NCI-H1417 treated with DMSO at 0.1 percent for 48 hours (cell line): Measurements from ENCODE around the gene RNF151.

Experiments used
- DNase-seq: peaks from one replicate; lab custom pipeline; 2025; lab: John Stamatoyannopoulos, UW

Gene RNF151

DNA sequence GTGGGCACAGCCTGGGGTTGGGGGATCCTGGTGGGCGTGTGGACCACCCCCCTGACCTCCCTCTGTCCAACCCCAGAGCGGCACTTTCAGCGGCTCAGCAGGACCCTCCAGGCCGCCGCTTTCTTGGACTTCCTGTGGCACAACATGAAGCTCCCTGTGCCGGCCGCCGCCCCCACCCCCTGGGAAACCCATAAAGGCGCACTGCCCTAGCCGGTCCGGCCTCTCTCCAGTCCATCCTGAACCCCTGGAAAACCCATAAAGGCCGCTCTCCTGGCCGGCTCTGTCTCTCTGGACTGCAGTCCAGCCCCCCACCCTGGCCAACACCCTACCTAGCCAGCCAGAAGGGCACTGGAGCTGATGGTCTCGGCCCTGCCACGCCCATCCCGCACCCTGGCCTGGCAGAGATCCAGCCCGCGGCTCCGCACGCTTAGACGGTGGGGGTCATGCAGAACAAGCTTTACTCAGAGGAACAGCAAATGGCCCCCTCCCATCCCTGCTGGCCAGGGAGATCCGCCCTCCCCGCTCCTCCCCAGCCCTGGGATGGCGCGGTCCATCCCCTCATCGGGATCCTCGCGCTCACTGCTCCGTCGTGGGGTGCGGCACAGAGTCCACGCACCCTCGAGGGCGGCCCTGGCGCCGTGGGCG lies 11.9 kb downstream of the RNF151 start:
- no peak for DNase-seq

DNA sequence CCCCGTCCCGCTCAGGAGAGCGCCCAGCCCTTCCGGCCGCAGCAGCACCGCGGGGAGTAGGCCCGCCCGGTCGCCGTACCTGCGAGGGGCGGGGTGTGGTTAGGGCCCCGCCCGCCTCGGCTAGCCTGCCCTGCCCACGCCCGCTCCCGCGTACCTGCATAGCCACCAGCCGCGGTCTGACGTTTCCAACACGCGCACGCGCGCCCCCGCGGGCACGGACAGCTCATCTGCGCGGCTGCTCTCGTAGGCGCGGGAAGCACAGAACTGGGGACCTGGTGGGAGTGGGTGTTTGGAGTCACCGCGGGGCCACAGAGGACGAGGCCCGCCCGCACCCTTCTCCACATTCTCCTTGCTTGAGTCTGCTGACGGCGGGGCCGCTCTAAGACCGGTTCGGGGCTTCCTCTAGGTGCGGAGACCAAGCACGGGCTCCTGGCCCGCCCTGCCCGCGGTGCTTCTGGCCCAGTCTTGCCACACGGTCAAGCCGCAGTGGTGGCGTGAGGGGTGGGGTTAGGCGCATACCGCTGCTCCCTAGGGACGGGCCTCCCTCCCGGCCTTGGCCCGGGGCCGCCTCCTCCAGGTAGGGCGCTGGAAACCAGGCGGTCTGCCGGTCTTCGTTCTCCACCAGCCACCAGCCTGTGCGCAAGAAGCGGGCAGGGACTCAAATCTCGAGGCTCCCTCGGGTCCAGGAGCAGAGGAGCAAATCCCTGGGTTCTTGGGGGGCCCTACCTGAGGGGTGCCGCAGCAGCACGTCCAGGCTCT lies 12.8 kb downstream of the RNF151 start:
- no peak for DNase-seq

DNA sequence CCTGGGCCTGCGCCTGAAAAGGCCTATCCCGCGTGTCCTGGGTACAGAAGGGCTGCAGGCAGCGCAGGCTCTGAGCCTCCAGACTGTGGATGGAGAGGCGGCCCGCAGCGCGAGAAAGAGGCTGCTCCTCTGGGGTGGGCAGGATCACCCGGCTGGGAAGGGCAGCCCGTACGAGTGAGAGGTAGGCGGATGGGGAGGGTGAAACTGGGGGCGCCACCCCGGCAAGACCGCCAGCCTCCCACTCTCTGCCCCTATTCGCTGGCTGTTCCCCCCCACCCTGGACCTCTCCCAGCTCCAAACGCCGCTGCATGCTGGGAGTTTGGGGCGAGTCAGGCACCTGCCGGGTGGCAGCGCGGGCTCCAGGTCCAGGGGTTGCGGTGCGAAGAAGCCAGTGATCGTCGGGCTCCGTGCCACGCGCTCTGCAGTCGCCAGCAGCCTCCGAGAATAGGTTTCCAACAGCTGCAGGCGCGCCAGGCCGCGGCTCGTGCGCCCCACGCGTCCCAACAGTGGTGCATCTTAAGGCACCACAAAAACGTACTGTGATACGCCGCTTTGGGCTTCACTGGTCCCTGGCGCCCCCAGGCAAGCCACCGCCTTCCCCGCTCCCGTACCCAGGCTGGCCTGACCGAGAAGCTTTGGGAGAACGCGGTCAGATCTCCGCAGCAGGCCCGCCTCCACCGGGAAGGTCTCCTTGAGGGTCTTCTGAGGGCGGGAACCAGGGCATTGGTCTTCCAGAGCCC lies 13.5 kb downstream of the RNF151 start:
- no peak for DNase-seq

DNA sequence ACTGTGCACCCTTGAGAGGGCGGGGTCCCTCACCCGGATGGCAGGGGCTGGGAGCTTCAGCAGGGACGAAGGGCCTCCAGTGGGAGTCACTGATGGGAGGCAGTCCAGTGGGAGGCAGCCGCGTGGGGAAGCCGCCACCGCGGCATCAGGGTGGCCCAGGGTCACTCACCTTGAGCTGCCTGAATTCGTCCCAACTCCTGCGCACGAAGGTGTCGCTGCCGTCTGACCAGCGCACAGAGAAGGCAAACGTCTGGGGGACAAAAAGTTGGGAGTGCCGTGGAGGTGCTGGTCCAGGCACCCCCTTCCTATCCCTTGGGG lies 14.1 kb downstream of the RNF151 start:
- no peak for DNase-seq

DNA sequence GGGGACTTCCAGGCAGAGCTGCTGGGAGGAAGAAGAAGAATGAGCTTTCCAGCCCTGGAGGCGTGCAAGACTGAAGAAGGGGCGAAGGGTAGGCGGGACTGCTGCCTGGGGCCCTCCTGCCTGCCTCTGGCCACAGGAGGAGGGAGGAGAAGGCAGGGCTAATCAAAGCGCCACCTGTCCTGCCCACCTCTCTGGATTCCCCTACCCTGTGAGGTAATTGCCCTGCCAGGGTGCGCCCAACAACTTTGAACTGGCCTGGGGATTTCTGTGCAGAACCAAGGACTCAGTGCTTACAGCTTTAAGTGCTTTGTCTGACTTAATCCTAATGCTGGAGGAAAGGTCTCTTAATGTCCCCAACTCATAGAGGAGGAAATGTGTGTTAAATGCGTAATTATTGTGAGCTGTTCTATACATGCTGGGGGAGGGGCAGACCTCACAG lies 14.8 kb downstream of the RNF151 start, which contains the start of gene NOXO1:
TSS of gene NOXO1 (minus strand) at position 72 of the 439 bp plus-strand sequence. CDS start 290 bp downstream, outside the sequence.
- no peak for DNase-seq

DNA sequence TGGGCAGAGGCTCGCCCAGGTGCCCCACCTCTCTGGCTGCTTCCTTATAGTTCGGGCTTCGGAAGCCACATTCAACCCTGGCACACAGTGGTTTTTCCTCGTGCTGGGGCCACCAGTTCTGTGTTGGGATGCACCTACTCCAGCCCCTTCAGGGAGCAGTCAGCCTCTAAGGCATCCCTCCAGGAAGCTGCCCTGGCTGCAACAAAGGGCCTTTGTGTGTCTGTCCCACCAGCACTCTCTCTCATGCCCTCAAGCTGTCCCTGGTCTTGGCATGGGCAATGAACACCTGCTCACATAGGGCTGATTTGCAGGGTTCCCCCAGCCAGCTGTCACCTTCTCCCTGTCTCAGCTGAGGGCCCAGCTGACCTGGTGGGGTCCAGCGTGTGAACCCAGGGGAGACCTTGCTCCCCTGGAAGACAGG lies 15.4 kb downstream of the RNF151 start:
- DNase-seq: no peak

DNA sequence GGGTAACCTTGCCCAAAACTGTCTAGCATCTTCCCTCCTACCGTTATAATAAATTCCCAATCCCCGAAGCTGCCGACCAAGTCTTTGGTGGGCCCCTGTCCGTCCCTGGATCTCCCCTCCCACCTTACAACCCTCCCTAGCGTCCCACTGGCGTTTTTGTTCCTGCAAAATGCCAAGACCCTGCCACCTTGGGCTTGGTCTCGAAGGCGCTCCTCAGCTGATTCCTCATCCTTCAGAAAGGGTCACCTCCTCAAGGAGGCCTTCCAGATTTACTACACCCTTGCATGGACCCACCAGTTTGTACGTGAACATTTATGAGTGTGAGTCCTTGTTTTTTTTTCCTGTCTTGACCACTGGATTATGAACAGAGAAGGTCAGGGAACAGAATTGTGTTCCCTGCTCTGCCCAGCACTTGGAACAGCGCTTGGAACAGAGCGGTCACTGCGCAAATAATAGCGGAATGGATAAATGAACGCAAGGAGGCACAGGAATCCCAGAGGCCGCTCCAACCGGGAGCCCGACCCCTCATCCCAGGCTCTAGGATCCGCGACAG lies 16.4 kb downstream of the RNF151 start:
- no peak for DNase-seq

DNA sequence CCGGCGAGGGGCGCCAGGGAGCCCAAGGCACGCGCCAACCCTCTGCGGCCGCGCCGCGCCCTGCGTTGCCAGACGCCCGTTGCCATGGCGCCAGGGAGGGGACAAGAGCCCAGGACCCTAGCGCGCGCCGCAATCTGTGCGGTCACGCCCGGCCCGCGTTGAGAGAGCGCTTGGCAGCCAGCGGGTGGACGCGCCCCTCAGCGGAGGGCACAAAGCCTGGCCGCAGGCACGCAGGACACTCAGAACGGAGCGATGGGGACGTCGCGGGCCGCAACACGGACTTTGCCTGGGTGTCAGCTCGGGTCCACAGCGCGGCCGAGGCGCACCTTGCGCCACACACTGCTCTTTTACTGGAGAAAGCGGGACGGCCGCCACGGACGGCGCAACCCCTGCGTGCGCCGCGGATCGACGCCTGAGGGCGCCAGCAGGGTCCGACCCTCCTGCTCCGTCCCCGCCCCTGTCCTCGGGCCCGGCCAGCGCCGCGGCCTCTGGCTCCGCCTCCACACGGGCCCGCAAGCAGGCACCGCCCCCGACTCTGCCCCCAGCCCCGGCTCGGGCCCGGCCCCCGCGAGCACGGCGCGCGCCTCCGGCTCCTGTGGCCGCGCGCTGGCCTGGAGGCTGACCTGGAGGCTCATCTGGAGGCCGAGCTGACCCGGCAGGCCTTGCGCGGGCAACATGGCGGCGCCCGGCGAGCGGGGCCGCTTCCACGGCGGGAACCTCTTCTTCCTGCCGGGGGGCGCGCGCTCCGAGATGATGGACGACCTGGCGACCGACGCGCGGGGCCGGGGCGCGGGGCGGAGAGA lies 17.1 kb downstream of the RNF151 start, which contains the start of gene GFER:
TSS of gene GFER (plus strand) at position 650 of the 803 bp plus-strand sequence. CDS start at position 676, 26 bp downstream.
- DNase-seq: peak; percentile 38

DNA sequence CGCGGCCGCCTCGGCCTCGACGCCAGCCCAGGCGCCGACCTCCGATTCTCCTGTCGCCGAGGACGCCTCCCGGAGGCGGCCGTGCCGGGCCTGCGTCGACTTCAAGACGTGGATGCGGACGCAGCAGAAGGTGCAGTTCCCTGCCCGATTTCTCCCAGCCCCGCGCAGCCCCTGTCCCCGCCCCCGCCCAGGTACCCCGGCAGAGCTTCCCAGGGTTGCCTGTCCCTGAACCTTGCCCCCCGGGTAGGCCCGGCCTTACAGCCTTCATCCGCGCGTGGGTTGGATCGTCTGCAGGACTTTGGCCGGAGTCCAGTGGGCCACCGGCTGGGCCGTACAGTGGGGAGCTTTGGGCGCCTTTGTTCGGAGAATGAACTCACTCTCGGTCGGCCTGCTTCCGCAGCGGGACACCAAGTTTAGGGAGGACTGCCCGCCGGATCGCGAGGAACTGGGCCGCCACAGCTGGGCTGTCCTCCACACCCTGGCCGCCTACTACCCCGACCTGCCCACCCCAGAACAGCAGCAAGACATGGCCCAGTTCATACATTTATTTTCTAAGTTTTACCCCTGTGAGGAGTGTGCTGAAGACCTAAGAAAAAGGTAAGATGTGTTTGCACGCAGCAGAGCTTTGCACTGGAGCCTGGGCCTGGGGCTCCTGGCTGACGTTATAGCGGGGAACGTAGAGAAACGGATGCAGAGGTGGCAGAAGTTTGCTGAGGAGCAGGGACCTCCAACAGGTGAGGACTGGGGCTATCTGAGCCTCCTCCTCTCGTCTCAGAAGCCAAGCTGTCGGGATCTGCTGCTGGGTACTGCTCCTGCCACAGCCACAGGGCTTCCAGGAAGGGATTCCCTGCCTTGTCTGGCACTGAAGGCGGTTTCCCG lies 17.9 kb downstream of the RNF151 start:
- no peak for DNase-seq

DNA sequence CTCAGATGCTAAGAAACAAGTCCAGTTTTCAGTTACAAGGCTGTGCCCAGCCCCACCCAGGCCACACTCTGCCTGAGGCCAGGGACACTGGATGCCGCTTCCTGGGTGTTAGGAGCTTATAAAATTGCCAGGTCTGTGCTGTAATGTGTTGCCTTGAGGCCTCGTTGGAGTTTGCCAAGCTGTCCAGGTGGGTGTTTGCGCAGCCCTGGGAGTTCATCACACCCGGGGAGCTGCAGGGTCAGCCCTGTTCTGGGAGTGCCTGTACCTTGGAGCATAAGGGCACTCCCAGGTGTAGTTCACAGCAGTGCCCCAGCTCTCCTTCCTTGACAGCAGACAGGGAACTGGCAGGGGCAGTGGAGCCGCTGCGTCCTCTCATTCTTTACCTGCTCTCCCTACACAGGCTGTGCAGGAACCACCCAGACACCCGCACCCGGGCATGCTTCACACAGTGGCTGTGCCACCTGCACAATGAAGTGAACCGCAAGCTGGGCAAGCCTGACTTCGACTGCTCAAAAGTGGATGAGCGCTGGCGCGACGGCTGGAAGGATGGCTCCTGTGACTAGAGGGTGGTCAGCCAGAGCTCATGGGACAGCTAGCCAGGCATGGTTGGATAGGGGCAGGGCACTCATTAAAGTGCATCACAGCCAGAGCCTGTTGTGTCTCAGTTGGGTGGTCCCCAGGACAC lies 19.0 kb downstream of the RNF151 start:
- no peak for DNase-seq

DNA sequence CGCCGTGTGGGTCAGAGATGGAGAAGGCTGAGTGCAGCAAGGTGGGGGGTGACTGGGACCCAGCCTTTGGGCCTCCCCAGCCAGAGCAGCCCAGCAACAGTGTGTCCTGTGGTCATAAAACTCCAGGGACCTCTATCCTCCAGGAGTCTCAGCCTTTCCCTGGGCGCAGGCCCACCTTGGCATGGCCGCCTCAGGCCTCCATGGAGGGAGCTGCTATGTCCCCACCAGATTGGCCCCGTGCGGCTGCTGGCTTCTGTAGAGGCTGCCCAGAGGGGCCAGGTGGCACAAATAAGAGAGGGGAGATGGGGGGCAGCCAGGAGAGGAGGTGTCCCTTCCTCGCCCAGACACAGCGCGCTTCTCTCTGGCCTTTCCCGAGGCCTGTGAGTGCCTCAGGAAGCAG lies 20.5 kb downstream of the RNF151 start:
- no peak for DNase-seq

DNA sequence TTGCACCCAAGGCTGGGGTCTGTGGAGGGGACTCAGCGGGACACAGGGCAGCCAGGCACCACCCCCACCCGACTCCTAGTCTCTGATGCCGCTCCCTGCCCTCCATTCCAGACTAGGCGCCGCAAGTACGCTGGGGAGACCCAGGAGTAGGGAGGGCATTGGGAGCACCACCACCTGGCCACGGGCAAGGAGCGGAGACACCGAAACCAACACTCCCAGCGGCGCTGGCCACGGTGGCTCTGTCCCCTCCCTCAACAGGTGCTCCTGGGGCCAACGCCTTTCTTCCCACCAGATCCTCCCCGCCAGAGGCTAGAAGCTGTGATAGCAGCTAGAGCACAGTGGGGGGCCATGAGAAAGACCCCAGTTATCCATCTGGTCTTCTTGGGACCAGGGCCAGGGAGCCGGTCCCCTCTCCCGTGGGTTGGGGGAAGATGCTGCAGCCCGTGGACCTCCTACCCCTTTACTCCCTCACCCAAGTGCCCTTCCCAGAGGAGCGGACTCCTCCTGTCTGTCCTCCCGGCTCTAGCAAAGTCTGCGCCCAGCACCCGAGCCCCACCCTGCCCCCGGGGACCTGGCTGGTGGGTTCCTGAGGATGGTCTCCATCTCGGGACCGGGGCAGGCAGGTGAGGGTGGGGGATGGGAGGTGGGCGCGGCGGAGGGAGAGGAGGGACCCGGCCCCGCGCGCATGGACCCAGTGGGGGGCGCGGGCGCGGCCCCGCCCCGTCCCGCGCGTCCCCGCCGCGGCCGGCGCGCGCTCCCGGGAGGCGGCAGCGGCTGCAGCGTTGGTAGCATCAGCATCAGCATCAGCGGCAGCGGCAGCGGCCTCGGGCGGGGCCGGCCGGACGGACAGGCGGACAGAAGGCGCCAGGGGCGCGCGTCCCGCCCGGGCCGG lies 22.8 kb downstream of the RNF151 start, which contains the start of gene SYNGR3:
TSS of gene SYNGR3 (plus strand) at position 762 of the 892 bp plus-strand sequence. CDS start 133 bp downstream, outside the sequence.
- no peak for DNase-seq

DNA sequence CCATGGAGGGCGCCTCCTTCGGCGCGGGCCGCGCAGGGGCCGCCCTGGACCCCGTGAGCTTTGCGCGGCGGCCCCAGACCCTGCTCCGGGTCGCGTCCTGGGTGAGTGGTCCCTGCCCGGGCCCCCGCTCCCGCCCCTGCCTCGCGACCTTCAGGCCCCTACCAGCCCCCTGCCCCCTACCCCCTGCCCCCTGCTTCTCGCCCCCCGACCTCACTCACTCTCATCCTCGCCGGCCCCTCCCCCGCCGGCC lies 23.4 kb downstream of the RNF151 start:
- DNase-seq: no peak

DNA sequence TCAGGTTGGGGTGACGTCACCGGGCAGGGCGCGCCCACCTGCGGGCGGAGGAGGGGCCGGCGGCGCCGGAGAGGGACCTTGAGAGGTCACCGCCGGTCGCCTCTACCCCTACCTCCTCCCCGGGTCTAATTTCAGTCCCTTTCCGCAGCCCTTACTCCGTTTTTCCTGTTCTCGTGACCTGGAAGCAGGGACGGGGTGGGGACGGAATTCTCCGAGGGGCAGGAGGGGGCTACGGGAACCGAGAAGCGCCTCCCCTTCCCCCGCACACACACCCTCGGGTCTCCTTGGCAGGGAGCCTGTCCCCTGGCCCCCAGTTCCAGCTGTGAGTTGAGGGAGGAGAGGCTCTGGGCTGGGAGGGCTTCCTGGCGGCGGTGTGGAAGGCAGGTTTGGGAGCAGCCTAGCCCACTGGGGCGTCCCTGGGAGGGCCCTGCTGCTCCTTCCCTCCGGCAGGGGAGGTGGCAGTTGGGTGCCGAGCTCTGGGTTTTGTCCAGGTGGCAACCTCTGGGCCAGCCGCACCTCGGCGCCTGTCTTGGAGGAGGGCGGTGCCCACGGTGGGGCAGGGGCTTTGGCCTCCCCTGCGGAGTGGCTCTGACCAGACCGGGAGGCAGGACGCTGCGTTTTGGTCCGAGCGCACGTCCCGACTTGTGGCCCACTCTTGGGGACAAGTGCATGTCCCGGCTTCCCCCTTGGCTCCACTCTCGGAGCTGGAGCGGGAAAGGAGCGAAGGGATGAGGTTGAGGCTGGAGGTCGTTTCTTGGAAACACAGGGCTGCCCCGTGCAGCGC lies 23.9 kb downstream of the RNF151 start:
- DNase-seq: no peak

DNA sequence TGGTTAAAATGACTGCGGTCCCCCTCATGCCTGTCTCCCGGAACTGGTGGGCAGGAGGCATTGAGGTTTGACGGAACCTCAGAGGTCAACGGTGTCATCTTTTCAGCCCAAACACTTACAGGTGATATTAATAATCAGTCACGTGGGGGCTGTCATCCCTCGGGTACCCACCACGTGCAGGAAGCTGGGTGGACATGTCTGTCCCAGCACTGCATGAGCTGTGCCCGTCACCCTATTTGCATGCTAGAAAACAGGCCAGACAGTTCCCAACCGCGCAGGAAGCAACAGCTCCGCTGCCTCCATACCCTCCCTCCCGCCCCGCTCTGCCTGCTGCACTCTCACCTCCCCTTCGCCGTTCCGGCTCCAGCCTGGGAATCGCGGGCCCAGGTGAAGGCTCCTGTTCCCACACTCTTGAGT lies 24.5 kb downstream of the RNF151 start:
- DNase-seq: no peak

DNA sequence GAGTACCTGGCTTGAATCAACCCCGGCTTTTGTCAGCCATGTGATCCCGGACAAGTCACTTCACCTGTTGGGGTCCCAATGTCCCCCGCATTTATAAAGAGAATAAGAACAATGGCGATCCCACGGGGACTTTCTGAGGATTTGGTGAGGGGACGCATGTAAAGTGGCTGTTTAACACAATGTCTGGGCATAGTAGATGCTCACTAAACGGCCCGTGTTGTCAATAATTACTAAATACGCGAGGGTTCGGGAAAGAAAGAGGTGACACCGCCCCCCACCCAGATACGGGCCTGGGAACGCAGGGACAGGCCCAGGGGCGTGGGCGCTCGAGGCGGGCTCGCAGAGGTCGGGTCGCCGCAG lies 24.9 kb downstream of the RNF151 start:
- no peak for DNase-seq

DNA sequence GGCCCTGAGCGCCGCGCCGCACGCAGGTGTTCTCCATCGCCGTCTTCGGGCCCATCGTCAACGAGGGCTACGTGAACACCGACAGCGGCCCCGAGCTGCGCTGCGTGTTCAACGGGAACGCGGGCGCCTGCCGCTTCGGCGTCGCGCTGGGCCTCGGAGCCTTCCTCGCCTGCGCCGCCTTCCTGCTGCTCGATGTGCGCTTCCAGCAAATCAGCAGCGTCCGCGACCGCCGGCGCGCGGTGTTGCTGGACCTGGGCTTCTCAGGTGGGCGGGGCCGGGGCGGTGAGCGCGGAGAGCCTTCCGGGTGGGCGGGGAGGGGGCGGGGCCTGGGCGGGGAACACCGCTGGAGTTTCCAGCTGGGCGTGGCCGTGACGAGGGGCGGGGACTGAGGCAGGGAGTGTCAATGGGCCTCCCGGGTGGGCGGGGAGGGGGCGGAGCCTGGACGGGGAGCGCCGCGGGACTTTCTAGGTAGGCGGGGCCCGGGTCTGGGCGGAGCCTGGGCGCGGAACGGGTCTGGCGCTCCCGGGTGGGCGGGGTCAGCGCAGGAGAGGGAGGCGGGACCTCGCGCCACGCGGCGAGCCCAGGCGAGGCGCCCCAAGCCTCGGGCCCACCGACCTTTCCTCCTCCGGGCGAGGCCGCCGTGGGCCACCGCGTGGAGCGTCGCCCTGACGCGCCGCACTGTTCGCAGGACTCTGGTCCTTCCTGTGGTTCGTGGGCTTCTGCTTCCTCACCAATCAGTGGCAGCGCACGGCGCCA lies 25.5 kb downstream of the RNF151 start:
- DNase-seq: no peak
